ENCODE data around the gene S100B. TPM values are rescaled to one million over a fixed set of nuclear protein-coding genes. Genes with fewer than 3 reads are reported as not detected.

The S100B gene
- total and polyA plus RNA-seq, 8 donors: 1.8 to 18.4 (median 7.0) TPM; not detected in 1

DNA sequence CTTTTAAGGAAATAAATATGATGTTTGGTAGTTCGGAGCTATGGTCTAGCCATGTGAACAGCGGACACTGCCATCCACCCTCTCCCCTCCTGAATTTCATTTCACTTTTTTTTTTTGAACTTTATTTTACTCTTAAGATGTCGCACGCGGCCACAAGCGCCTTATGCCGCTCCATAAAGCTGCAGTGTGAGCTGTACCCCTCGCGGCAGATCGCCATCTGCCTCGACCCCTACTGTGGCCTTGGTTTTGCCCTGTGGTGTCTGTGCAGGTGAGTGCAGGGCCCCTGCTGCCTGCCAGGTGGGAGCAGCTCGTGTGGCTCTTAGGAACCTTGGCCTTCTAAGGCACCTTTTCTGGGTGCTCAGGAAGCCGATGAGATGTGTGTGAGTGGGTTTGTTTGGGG is 48.1 kb downstream of the S100B start:
- Histone ChIP-seq H3K4me1 (peaks cover 0 to 6% (median 0%) of the 10 kb centered on the region in 4 donors), H3K27ac (no peak overlapping the region), H3K9me3 (no peaks in the 10 kb centered on the region), H3K36me3 (peaks cover 49 to 100% (median 99%) of the 10 kb centered on the region in 4 donors), H3K4me3 (no peak overlapping the region), H3K27me3 (no peaks in the 10 kb centered on the region)
- DNase-seq: no peak
- TF ChIP-seq POLR2A (IDR thresholded peaks at IDR 0.05): no peak
- no peak for TF ChIP-seq POLR2AphosphoS5 (IDR thresholded peaks at IDR 0.05)
- TF ChIP-seq EP300 (IDR thresholded peaks at IDR 0.05): no peak
- TF ChIP-seq, protein P1, sequence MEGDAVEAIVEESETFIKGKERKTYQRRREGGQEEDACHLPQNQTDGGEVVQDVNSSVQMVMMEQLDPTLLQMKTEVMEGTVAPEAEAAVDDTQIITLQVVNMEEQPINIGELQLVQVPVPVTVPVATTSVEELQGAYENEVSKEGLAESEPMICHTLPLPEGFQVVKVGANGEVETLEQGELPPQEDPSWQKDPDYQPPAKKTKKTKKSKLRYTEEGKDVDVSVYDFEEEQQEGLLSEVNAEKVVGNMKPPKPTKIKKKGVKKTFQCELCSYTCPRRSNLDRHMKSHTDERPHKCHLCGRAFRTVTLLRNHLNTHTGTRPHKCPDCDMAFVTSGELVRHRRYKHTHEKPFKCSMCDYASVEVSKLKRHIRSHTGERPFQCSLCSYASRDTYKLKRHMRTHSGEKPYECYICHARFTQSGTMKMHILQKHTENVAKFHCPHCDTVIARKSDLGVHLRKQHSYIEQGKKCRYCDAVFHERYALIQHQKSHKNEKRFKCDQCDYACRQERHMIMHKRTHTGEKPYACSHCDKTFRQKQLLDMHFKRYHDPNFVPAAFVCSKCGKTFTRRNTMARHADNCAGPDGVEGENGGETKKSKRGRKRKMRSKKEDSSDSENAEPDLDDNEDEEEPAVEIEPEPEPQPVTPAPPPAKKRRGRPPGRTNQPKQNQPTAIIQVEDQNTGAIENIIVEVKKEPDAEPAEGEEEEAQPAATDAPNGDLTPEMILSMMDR (IDR thresholded peaks at IDR 0.05): no peak
- intact Hi-C loops (cut with DNase I; ENCODE audit: low total_unique reads): no loop called here
- WGBS, 5 donors: 94 to 96% (median 95%) methylated on average over 13 of the region's 13 CpGs

DNA sequence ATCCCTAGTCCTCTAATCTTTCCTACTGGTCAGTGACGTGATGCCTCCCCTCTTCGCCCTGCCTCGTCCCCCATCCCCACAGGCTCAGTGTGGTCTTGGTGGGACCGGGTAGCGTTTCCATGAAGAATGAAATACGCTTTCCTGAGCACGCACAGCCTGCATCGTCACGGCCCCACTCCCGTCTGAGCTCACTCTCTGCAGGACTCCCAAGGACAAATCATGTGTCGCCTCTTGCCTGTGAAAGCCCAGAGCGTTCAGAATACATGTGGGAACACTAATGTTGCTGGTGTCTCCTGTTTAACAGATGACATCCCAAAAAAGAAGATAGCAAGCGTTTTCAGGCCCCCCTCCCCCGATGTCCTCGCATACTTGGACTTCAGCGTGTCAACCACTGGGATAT is 49.2 kb downstream of the S100B start:
- TF ChIP-seq, protein P1 (IDR thresholded peaks at IDR 0.05): no peak
- TF ChIP-seq POLR2AphosphoS5 (IDR thresholded peaks at IDR 0.05): no peak
- TF ChIP-seq EP300 (IDR thresholded peaks at IDR 0.05): no peak
- no peak for TF ChIP-seq POLR2A (IDR thresholded peaks at IDR 0.05)
- Histone ChIP-seq H3K4me3 (no peak overlapping the region), H3K27me3 (no peaks in the 10 kb centered on the region), H3K36me3 (peaks cover 54 to 100% (median 99%) of the 10 kb centered on the region in 4 donors), H3K27ac (no peak overlapping the region), H3K9me3 (no peaks in the 10 kb centered on the region), H3K4me1 (peaks cover 0 to 6% (median 0%) of the 10 kb centered on the region in 4 donors)
- intact Hi-C loops (cut with DNase I; ENCODE audit: low total_unique reads): no loop called here
- DNase-seq: peak in 1 of 2 donors; percentile 9
- 94 to 97% (median 97%) methylated on average over 16 of the region's 16 CpGs for WGBS, 5 donors

DNA sequence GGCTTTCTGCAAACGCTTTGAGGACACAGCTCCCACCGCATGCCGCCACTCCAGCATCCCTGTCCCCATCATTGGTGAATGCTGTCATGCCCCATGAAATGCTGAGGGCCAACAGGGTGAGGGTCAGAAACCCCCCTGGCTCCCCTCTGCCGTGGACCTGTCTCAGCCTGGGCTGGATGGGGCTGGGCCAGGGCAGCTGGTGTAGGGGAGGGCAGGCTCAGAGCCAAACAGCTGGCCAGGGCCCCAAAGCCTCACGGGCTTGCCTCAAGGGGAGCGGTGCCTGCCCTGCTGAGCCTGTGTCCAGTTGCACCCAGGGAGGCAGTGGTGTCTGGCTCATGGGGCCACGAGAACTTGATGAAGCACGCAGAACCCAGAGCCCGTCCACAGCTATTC is 49.7 kb downstream of the S100B start:
- WGBS, 5 donors: 87 to 95% (median 92%) methylated on average over 4 to 9 of the region's 9 CpGs
- intact Hi-C loops (cut with DNase I; ENCODE audit: low total_unique reads): no loop called here
- H3K36me3 ChIP-seq: peaks cover 54 to 100% (median 99%) of the 10 kb centered on the region in 4 donors

DNA sequence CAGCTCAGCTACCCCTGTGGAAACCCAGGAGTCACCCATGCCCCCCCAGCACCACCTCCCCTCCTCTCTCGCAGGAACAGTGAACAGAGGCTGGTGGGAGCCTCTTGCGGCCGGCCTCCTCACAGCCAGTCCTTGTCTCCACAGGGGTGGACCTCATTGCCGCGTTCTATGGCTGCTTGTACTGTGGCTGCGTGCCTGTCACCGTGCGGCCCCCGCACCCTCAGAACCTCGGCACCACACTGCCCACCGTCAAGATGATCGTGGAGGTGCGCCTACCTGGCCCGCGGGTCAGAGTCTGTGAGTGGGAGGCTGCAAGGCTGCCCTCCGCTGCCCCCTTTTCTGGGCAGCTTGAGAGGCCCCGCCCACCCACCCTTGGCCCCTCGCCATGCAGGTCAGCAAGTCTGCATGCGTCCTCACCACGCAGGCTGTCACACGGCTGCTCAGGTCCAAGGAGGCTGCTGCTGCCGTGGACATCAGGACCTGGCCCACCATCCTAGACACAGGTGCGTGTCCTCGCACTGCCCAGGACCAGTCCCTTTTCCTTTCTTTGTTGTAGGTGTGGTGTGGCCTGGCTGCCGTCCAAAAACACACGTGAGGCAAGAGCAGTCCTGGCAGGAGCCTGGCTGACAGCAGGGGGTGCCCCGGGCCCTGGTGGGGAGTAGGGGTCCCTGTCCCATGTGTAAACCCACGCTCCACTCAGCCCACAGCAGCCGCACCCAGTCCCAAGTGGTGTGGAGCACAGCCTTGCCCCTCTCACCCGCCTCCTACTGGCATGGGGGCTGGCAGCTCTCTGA is 50.3 kb downstream of the S100B start:
- Histone ChIP-seq H3K27me3 (no peaks in the 10 kb centered on the region), H3K36me3 (peaks cover 56 to 100% (median 99%) of the 10 kb centered on the region in 4 donors), H3K27ac (no peak overlapping the region), H3K4me3 (no peak overlapping the region), H3K4me1 (peaks cover 0 to 9% (median 0%) of the 10 kb centered on the region in 4 donors), H3K9me3 (no peaks in the 10 kb centered on the region)
- intact Hi-C loops (cut with DNase I; ENCODE audit: low total_unique reads): no loop called here
- TF ChIP-seq POLR2A (IDR thresholded peaks at IDR 0.05) (no peak), EP300 (IDR thresholded peaks at IDR 0.05) (no peak), POLR2AphosphoS5 (IDR thresholded peaks at IDR 0.05) (no peak)
- TF ChIP-seq, protein P1 (IDR thresholded peaks at IDR 0.05): no peak
- WGBS, 5 donors: 80 to 90% (median 86%) methylated on average over 22 to 30 of the region's 30 CpGs
- peak; percentile 25 to 43 for DNase-seq

More for the DNA sequence above, 49.7 kb downstream of the S100B start:
- TF ChIP-seq POLR2A (IDR thresholded peaks at IDR 0.05): no peak
- no peak for TF ChIP-seq POLR2AphosphoS5 (IDR thresholded peaks at IDR 0.05)
- TF ChIP-seq, protein P1 (IDR thresholded peaks at IDR 0.05): no peak
- TF ChIP-seq EP300 (IDR thresholded peaks at IDR 0.05): no peak
- H3K27me3 ChIP-seq: no peaks in the 10 kb centered on the region
- no peak overlapping the region for H3K4me3 ChIP-seq
- no peak overlapping the region for H3K27ac ChIP-seq
- peak in 1 of 2 donors; percentile 13 for DNase-seq
- no peaks in the 10 kb centered on the region for H3K9me3 ChIP-seq
- H3K4me1 ChIP-seq: peaks cover 0 to 9% (median 0%) of the 10 kb centered on the region in 4 donors

Measured in stomach (tissue), 9 donors.